Ascending aorta (tissue), 2 donors: ENCODE data around the gene POLR3K. TPM values are rescaled to one million over a fixed set of nuclear protein-coding genes. Genes with fewer than 3 reads are reported as not detected.
A peak's percentile ranks its signal among the peaks of the same experiment; 100 is the strongest.

ENCODE experiments used
- DNase-seq, 2 donors: peaks; one replicate each; pipeline ENCODE4 v3.0.0-alpha.2; 2019; ENCODE audit warnings: low spot score in 2 of 2
- H3K27ac ChIP-seq, 2 donors: fragments of 200-600 bp; sonication (generic); one replicate each; pipeline ENCODE4 v1.5.1; 2016 to 2017; ENCODE audit warnings: mild to moderate bottlenecking in 1 of 2
- H3K27me3 ChIP-seq: fragments of 200-600 bp; sonication (generic); one replicate; pipeline ENCODE4 v1.5.1; 2017
- H3K36me3 ChIP-seq, 2 donors: fragments of 200-600 bp; sonication (generic); one replicate each; pipeline ENCODE4 v1.5.1; 2016
- H3K4me1 ChIP-seq, 2 donors: fragments of 200-600 bp; sonication (generic); one replicate each; pipeline ENCODE4 v1.5.1; 2016 to 2017; ENCODE audit warnings: mild to moderate bottlenecking in 1 of 2
- H3K4me3 ChIP-seq, 2 donors: fragments of 200-600 bp; sonication (generic); one replicate each; pipeline ENCODE4 v1.5.1; 2016 to 2017; ENCODE audit warnings: mild to moderate bottlenecking in 1 of 2
- H3K9me3 ChIP-seq, 2 donors: fragments of 200-600 bp; sonication (generic); one replicate each; pipeline ENCODE4 v1.5.1; 2016
- intact Hi-C: fragments of 100-400 bp; cut with DNase I; formaldehyde crosslinking; loops from one replicate; pipeline ENCODE4 v1.15.1; 2023
- total RNA-seq: library from RNA; depleted of rRNA; stranded (reverse); fragments of >200 nt; gene quantifications from one replicate; pipeline ENCODE4 v1.1.0, GENCODE V29; 2016
- TF ChIP-seq, protein P1 (sequence below), 3 experiments: fragments of 200-600 bp in 2 of 3; fragments of 450-650 bp in 1 of 3; sonication (generic) in 2 of 3; IDR thresholded peaks; one replicate each; pipeline ENCODE4 v1.5.1; 2016 to 2019; ENCODE audit warnings: antibody characterized with exemption in 3 of 3, mild to moderate bottlenecking in 1 of 3, moderate library complexity in 1 of 3

The POLR3K gene
- total RNA-seq, 1 donor from 2014 or later, result not detected

DNA sequence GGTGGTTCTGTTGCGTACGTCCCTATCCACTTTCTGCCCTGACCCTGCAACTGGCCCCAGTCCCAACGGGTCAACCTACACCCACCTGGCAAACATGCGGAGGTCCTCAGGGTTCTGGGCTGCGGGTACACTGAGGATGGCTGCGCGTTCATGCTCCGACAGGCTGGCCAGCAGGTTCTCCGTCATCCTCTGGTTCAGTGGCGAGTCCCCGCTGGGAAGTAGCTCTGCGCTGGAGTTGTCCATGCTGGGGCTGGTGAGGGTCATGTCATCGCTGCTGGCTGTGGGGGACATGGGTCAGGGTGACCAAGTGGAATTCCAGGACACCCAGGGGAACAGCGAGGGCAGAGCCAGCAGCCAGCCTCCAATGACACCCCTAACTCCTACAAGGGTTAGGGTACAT lies 35.2 kb upstream of the POLR3K start:
- H3K27me3 ChIP-seq, result no peaks in the 10 kb centered on the region
- H3K4me3 ChIP-seq, result no peak overlapping the region
- TF ChIP-seq, protein P1, sequence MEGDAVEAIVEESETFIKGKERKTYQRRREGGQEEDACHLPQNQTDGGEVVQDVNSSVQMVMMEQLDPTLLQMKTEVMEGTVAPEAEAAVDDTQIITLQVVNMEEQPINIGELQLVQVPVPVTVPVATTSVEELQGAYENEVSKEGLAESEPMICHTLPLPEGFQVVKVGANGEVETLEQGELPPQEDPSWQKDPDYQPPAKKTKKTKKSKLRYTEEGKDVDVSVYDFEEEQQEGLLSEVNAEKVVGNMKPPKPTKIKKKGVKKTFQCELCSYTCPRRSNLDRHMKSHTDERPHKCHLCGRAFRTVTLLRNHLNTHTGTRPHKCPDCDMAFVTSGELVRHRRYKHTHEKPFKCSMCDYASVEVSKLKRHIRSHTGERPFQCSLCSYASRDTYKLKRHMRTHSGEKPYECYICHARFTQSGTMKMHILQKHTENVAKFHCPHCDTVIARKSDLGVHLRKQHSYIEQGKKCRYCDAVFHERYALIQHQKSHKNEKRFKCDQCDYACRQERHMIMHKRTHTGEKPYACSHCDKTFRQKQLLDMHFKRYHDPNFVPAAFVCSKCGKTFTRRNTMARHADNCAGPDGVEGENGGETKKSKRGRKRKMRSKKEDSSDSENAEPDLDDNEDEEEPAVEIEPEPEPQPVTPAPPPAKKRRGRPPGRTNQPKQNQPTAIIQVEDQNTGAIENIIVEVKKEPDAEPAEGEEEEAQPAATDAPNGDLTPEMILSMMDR (IDR thresholded peaks at IDR 0.05), result no peak
- no peak overlapping the region for H3K27ac ChIP-seq
- H3K36me3 ChIP-seq, result peaks cover 56 to 57% of the 10 kb centered on the region in 2 donors
- DNase-seq, result no peak
- H3K4me1 ChIP-seq, result peaks cover 25 to 35% of the 10 kb centered on the region in 2 donors
- intact Hi-C loops, result no loop called here
- no peaks in the 10 kb centered on the region for H3K9me3 ChIP-seq

DNA sequence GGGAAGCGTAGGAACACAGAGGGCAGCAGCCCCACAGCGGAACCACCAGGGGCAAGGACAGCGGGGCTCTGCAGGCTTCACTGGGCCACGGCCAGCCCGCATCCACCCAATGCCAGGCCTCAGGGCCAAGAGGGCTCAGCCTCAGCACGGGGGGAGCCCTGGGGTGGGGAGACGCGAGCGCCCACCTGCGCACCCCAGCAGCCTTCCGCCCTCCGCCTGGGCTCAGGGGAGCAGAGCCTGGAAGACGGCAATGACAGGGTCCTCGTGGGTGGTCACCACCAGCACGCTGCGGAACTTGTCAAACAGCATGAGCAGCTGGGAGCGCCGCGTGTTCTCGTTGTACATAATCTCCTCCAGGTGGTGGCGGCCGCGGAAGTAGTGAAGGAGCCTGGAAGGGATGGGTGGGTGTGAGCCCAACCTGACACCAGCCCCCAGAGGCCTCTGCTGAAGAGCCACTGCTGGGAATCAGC lies 33.1 kb upstream of the POLR3K start:
- DNase-seq, result no peak
- Histone ChIP-seq H3K4me1 (peaks cover 33 to 43% of the 10 kb centered on the region in 2 donors), H3K36me3 (peaks cover 56 to 57% of the 10 kb centered on the region in 2 donors), H3K27ac (peak overlapping the region; percentile 87 to 92), H3K9me3 (no peaks in the 10 kb centered on the region), H3K27me3 (no peaks in the 10 kb centered on the region), H3K4me3 (no peak overlapping the region)
- TF ChIP-seq, protein P1 (IDR thresholded peaks at IDR 0.05), result no peak
- intact Hi-C loops, result no loop called here

DNA sequence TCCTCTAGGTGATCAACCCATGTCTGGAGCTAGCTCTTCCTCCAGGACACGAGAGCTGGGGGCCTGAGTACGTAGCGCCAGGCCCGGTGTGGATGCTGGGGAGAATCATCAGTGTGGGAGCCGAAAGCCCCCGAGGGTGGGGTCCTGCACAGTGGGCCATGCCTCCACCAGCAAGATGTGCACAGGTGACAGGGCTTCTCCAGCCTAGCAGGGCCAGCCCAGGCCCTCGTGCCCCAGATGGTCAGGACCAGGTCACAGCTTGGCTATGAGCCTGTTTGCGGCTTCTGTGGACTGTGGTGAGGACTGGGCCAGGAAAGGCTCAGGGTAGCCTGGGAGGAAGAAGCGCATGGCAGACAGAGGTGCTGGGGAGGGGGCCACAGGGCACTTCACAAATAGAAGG lies 32.5 kb upstream of the POLR3K start:
- H3K36me3 ChIP-seq, result peaks cover 57 to 59% of the 10 kb centered on the region in 2 donors

DNA sequence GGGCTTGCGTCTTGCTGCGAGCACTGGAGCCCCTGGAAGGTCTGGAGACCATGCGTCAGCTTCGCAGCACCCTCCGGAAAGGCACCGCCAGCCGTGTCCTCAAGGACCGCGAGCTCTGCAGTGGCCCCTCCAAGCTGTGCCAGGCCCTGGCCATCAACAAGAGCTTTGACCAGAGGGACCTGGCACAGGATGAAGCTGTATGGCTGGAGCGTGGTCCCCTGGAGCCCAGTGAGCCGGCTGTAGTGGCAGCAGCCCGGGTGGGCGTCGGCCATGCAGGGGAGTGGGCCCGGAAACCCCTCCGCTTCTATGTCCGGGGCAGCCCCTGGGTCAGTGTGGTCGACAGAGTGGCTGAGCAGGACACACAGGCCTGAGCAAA lies 32.0 kb upstream of the POLR3K start:
- TF ChIP-seq, protein P1 (IDR thresholded peaks at IDR 0.05), result no peak
- intact Hi-C loops, result no loop called here
- Histone ChIP-seq H3K27me3 (no peaks in the 10 kb centered on the region), H3K9me3 (no peaks in the 10 kb centered on the region), H3K27ac (peak overlapping the region; percentile 87 to 92), H3K4me1 (peaks cover 33 to 38% of the 10 kb centered on the region in 2 donors), H3K36me3 (peaks cover 57 to 60% of the 10 kb centered on the region in 2 donors), H3K4me3 (peak overlapping the region in 1 of 2 donors; percentile 30)
- no peak for DNase-seq

More for the DNA sequence above, 32.5 kb upstream of the POLR3K start:
- DNase-seq, result no peak
- TF ChIP-seq, protein P1 (IDR thresholded peaks at IDR 0.05), result no peak
- H3K4me1 ChIP-seq, result peaks cover 33 to 38% of the 10 kb centered on the region in 2 donors
- no peaks in the 10 kb centered on the region for H3K27me3 ChIP-seq
- peak overlapping the region in 1 of 2 donors; percentile 30 for H3K4me3 ChIP-seq
- peak overlapping the region; percentile 87 to 92 for H3K27ac ChIP-seq
- intact Hi-C loops, result no loop called here
- no peaks in the 10 kb centered on the region for H3K9me3 ChIP-seq

DNA sequence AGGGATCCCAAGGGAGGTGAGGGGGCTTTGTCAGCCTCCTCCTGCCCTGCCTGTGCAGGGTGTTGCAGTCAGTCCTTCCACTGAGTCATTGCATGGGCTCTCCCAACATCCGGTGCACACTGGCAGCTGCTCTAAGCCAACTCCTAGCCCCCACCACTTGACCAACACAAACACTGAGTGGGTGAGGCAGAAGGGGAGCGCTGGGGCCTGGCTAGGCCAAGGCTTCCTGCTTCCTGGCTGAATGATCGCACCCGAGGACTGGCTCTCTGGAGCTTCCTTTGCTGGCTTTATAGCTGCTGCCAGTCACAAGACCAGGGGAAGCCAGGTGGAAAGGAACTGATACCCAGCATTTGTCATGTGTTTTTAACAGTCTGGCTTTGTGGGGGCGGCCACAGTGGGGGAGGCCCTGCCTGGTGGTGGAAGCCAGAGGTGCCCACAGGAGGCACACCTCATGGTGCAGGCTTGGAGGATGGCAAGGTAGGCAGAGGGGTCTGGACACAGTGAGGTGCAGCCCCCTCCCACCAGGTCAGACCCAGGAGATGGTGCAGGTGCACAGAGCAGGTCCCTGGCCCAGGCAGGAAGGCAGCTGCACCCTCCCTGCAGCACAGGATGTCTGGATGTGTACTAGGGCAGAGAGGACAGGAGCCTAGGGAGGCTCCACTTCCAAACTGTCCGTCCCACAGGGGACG lies 31.5 kb upstream of the POLR3K start:
- Histone ChIP-seq H3K27ac (peak overlapping the region; percentile 87 to 92), H3K4me3 (peak overlapping the region in 1 of 2 donors; percentile 30), H3K27me3 (no peaks in the 10 kb centered on the region), H3K36me3 (peaks cover 53 to 60% of the 10 kb centered on the region in 2 donors), H3K4me1 (peaks cover 33 to 39% of the 10 kb centered on the region in 2 donors), H3K9me3 (no peaks in the 10 kb centered on the region)
- peak; percentile 84 to 96 for DNase-seq
- TF ChIP-seq, protein P1 (IDR thresholded peaks at IDR 0.05), result no peak
- intact Hi-C loops, result loop anchor here (1.0 kb wide), 1 partner anchor 13 kb away; the partner anchor contains the start of gene RHBDF1
